Activated CD8-positive, alpha-beta T cell treated with anti-CD3 and anti-CD28 coated beads for 36 hours (primary cell): ENCODE results near the gene SFR1. TPM values are rescaled to one million over a fixed set of nuclear protein-coding genes. Genes with fewer than 3 reads are reported as not detected.

ENCODE experiments used
- ATAC-seq: fragments of 200-7000 bp; cut with Tn5 transposase; one replicate; pipeline ENCODE4 v1.10.0; 2021; ENCODE audit warnings: mild to moderate bottlenecking, moderate library complexity
- CTCF ChIA-PET: fragments of 350-600 bp; sonication (Branson Sonifier 250); formaldehyde crosslinking; loops from one replicate; lab custom pipeline; 2021; ENCODE audit warnings: antibody characterized with exemption; lab: Charles Lee
- POLR2A ChIA-PET: fragments of 350-600 bp; sonication (Branson Sonifier 250); formaldehyde crosslinking; loops from one replicate; lab custom pipeline; 2021; ENCODE audit warnings: antibody characterized with exemption; lab: Charles Lee
- DNase-seq: peaks from one replicate; pipeline ENCODE4 v3.0.0-alpha.2; 2020
- H3K27ac Mint-ChIP-seq: one replicate; pipeline ENCODE4 v1.8.0; 2021; ENCODE audit warnings: mild to moderate bottlenecking, mixed read lengths
- H3K27me3 Mint-ChIP-seq: one replicate; pipeline ENCODE4 v1.8.0; 2021; ENCODE audit warnings: mixed read lengths
- H3K36me3 Mint-ChIP-seq: one replicate; pipeline ENCODE4 v1.8.0; 2021; ENCODE audit warnings: low read depth, mixed read lengths
- H3K4me1 Mint-ChIP-seq: one replicate; pipeline ENCODE4 v1.8.0; 2021; ENCODE audit warnings: low read depth, mixed read lengths
- H3K4me3 Mint-ChIP-seq: one replicate; pipeline ENCODE4 v1.8.0; 2021; ENCODE audit warnings: mild to moderate bottlenecking, moderate library complexity, mixed read lengths
- H3K9me3 Mint-ChIP-seq: one replicate; pipeline ENCODE4 v1.8.0; 2021; ENCODE audit warnings: mixed read lengths
- intact Hi-C: fragments of 100-400 bp; cut with micrococcal nuclease; formaldehyde crosslinking; loops from one replicate; pipeline ENCODE4 v1.10.0; 2022
- total RNA-seq, 2 experiments: library from RNA; stranded (reverse); gene quantifications; one replicate each; pipeline ENCODE4 v1.2.3, GENCODE V29; 2021
- TF ChIP-seq, protein P1 (sequence below): fragments of 200-600 bp; IDR thresholded peaks from one replicate; pipeline ENCODE4 v1.8.0; 2022; ENCODE audit warnings: antibody characterized with exemption, mild to moderate bottlenecking

SFR1 gene
- total RNA-seq, 2 experiments from 2014 or later: 16.8 to 17.9 TPM

DNA sequence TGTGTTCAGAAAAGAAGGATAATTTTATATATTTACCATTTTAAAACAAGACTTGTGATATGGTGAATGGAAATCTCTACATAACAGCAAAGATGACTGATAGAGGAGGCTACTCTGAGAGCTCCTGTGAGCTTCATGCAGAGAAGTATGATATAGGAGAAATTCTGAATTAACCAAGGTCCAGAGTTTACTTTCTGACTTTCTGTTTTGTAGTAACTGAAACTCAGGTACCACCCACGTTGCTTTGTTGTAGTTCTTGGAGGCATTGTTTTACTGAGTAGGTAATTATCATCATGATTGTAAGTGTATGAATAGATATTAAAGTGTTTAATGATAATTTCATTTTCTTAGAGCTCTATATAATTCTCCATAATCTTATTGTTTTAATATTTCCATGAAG is 18.0 kb upstream of the SFR1 start:
- H3K9me3 Mint-ChIP-seq: no peaks in the 10 kb centered on the region
- ATAC-seq (no peak), DNase-seq (no peak)
- H3K36me3 Mint-ChIP-seq: no peaks in the 10 kb centered on the region
- TF ChIP-seq, protein P1, sequence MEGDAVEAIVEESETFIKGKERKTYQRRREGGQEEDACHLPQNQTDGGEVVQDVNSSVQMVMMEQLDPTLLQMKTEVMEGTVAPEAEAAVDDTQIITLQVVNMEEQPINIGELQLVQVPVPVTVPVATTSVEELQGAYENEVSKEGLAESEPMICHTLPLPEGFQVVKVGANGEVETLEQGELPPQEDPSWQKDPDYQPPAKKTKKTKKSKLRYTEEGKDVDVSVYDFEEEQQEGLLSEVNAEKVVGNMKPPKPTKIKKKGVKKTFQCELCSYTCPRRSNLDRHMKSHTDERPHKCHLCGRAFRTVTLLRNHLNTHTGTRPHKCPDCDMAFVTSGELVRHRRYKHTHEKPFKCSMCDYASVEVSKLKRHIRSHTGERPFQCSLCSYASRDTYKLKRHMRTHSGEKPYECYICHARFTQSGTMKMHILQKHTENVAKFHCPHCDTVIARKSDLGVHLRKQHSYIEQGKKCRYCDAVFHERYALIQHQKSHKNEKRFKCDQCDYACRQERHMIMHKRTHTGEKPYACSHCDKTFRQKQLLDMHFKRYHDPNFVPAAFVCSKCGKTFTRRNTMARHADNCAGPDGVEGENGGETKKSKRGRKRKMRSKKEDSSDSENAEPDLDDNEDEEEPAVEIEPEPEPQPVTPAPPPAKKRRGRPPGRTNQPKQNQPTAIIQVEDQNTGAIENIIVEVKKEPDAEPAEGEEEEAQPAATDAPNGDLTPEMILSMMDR: no peak
- no peak overlapping the region for H3K27ac Mint-ChIP-seq
- ChIA-PET POLR2A (no interaction called here), CTCF (interaction anchor here (1.3 to 1.9 kb wide), 3 partner anchors 24 to 32 kb away, joined by 3 to 7 read pairs (median 3); no protein-coding TSS in a partner anchor)
- intact Hi-C loops: no loop called here
- no peaks in the 10 kb centered on the region for H3K27me3 Mint-ChIP-seq
- H3K4me3 Mint-ChIP-seq: no peak overlapping the region
- H3K4me1 Mint-ChIP-seq: peaks cover 3% of the 10 kb centered on the region

DNA sequence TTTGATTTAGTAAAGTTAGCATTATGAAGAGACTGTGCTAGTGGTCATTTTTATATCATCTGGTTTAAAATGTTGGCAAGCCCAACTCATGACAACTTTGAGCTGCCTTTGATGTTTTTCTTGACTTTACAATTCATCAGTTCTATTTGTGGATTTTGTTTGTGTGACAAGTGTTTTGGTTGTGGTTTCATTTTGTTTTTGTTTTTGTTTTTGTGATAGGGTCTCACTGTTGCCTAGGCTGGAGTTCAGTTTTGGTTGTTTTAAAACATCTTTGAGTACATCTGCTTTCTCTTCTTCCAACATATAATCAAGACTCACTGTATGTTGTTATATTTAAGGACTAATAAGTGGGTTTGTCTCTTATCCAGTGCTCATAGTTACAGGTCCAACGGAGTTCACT is 17.6 kb upstream of the SFR1 start:
- TF ChIP-seq, protein P1: no peak
- DNase-seq: no peak
- intact Hi-C loops: no loop called here
- Mint-ChIP-seq H3K36me3 (no peaks in the 10 kb centered on the region), H3K9me3 (no peaks in the 10 kb centered on the region), H3K27ac (no peak overlapping the region), H3K27me3 (no peaks in the 10 kb centered on the region), H3K4me1 (peaks cover 4% of the 10 kb centered on the region), H3K4me3 (no peak overlapping the region)
- ChIA-PET POLR2A (no interaction called here), CTCF (interaction anchor here (1.9 kb wide), 1 partner anchor 33 kb away, joined by 7 read pairs; no protein-coding TSS in a partner anchor)
- ATAC-seq: no peak

DNA sequence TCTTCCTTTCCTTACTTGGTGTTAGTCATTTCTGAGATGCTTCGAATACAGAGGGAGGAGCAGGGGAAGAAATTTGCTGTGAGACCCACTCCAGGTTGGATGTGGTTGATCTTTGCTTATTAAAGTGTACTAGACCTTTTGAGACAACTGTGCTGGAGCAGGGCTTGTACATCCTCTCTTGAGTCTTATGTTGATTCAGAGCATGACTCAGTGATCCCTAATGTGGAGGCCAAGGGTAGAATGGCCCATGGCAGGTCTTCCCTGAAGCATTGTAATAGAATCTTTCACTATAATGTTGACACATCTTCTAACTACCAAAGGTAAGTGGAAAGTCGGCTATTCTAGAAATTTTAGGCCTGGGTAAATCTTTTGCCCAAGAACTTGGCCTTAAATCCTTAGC is 17.0 kb upstream of the SFR1 start:
- TF ChIP-seq, protein P1: no peak
- Mint-ChIP-seq H3K9me3 (no peaks in the 10 kb centered on the region), H3K27me3 (no peaks in the 10 kb centered on the region), H3K36me3 (no peaks in the 10 kb centered on the region), H3K27ac (no peak overlapping the region), H3K4me1 (peaks cover 9% of the 10 kb centered on the region), H3K4me3 (no peak overlapping the region)
- DNase-seq: no peak
- peak; percentile 55 for ATAC-seq
- ChIA-PET CTCF (no interaction called here), POLR2A (no interaction called here)
- intact Hi-C loops: no loop called here

DNA sequence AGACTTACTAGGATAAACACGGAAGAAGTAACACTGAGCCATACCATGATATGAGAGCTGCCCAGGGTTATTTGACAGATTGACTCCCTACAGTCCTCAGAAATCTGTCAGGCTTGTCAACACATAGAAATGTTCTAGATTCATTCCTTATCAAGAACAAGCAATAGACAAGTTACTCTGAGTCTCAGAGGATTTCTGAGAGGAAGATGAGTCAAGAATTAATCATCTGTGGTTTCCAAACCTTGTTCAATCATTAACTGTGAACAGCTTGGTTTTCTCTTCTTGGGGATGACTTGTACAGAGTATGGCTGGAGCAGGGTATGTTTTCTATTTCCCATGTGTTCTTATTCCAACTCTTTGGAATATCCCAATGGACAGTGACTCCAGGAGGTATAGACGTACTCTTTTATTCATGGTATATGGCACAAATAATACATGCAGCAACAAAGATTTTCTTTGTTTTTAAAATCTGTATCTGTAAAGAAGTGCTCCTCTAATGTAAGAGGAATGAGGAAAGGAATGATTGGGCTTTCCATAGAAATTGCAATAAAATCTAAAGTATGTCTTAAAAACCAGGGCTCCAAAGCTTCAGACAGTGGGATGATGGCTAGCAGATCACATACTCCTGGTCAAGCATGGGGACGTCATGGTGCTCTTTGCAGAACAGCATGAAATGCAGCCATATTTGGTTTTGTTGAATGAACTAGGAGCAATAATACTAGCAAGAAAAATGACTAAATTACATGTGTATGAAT is 11.9 kb upstream of the SFR1 start:
- Mint-ChIP-seq H3K27me3 (no peaks in the 10 kb centered on the region), H3K36me3 (no peaks in the 10 kb centered on the region), H3K4me1 (peaks cover 12% of the 10 kb centered on the region), H3K9me3 (no peaks in the 10 kb centered on the region), H3K4me3 (no peak overlapping the region), H3K27ac (no peak overlapping the region)
- ATAC-seq (peak; percentile 81), DNase-seq (no peak)
- ChIA-PET POLR2A (interaction anchor here (2.5 kb wide), 1 partner anchor 11 kb away, joined by 11 read pairs; the partner anchor contains the start of gene SFR1), CTCF (interaction anchor here (1.5 to 1.7 kb wide), 2 partner anchors 11 kb away, joined by 4 to 8 read pairs; partner anchors contain the start of gene SFR1)
- intact Hi-C loops: no loop called here
- TF ChIP-seq, protein P1: no peak

DNA sequence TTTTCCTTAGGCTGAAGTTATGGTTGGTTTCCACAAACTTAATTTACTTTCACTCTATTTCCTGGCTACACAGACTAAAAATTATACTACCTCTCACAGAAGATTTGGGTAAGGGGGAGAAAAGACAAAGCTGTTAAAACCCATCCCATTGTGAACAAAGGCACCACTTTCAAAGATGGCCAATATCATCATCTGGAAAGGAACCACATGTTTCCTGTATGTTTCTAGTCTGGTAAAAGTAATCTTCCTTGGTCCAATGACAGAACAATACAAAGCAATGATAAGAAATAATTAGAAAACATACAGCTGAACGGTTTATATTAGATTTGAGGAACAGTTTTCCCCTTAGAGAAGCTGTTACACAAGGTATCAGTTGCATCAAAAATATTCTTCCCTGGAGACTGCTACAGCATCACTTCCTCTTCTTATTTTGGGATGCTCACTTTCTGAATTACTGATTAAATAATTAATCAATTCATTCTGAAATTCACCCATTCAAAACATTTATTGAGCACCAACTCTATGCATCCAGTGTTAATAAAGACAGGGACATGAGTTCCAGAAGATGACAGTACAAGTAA is 8.5 kb upstream of the SFR1 start:
- Mint-ChIP-seq H3K27ac (no peak overlapping the region), H3K9me3 (no peaks in the 10 kb centered on the region), H3K27me3 (no peaks in the 10 kb centered on the region), H3K36me3 (no peaks in the 10 kb centered on the region), H3K4me1 (peaks cover 12% of the 10 kb centered on the region), H3K4me3 (no peak overlapping the region)
- CTCF ChIA-PET: interaction anchor here (1.9 kb wide), 1 partner anchor 8 kb away, joined by 5 read pairs; no protein-coding TSS in a partner anchor
- ATAC-seq (no peak), DNase-seq (no peak)
- intact Hi-C loops: no loop called here
- TF ChIP-seq, protein P1: no peak
- POLR2A ChIA-PET: no interaction called here
